Thoracic aorta (tissue), 2 donors: Measurements from ENCODE around the gene DNAH17. TPM values are rescaled to one million over a fixed set of nuclear protein-coding genes. Genes with fewer than 3 reads are reported as not detected.

ENCODE experiments used
- ATAC-seq: fragments of 150-250 bp; one replicate; pipeline ENCODE4 v1.8.0; 2017; ENCODE audit warnings: low read depth; ENCODE audit not compliant: insufficient number of reproducible peaks, low FRiP score
- DNase-seq: peaks from one replicate; pipeline ENCODE4 v3.0.0-alpha.2; 2020; ENCODE audit warnings: low spot score
- H3K27ac ChIP-seq, 2 donors: fragments of 200-600 bp; sonication (generic); 1 replicate in 1 of 2; 2 replicates in 1 of 2; pipeline ENCODE4 v1.5.1; 2016; ENCODE audit warnings: mild to moderate bottlenecking in 2 of 2, moderate library complexity in 2 of 2
- H3K27me3 ChIP-seq: fragments of 200-600 bp; sonication (generic); replicated peaks from 2 replicates; pipeline ENCODE4 v1.6.0; 2016; ENCODE audit warnings: mild to moderate bottlenecking; ENCODE audit not compliant: insufficient read depth
- H3K36me3 ChIP-seq: fragments of 200-600 bp; sonication (generic); one replicate; pipeline ENCODE4 v1.5.1; 2016
- H3K4me1 ChIP-seq, 2 donors: fragments of 200-600 bp; sonication (generic); 1 replicate in 1 of 2; 2 replicates in 1 of 2; pipeline versions ENCODE4 v1.5.1 to v1.6.0; 2016; ENCODE audit warnings: low read depth in 2 of 2, mild to moderate bottlenecking in 1 of 2; ENCODE audit not compliant: control insufficient read depth in 1 of 2
- H3K4me3 ChIP-seq: fragments of 200-600 bp; sonication (generic); 2 replicates; pipeline ENCODE4 v1.5.1; 2016; ENCODE audit warnings: mild to moderate bottlenecking
- H3K9me3 ChIP-seq: fragments of 200-600 bp; sonication (generic); 2 replicates; pipeline ENCODE4 v1.5.1; 2016
- CTCF ChIP-seq: fragments of 200-600 bp; sonication (generic); IDR thresholded peaks from one replicate; pipeline ENCODE4 v1.5.1; 2019; ENCODE audit warnings: antibody characterized with exemption
- total RNA-seq, 2 donors: library from RNA; depleted of rRNA; stranded (reverse); fragments of >200 nt; gene quantifications; one replicate each; pipeline versions ENCODE4 v1.1.0 to v1.2.3, GENCODE V29; 2016

The DNAH17 gene
- total RNA-seq, 2 donors from 2014 or later: 0.14 TPM

DNA sequence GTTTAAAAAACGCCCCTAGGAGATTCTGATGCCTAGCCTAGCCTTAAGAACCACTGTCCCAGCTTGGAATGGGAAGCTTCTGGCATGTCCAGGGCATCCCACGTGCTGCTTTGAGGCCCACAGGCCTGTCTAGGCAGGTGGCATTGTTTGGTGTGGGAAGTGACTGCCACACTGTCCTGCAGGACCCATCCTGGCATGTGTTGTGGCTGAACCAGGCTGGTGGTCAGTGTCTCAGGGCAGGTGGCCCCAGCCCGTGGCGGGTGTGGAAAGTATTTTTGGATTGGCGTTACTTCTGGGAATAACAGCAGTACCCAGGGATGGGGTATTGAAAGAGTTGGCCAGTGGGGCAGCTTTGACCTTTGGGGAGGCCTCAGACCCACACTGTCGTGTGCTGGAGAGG, 170.8 kb downstream of the DNAH17 start:
- no peak overlapping the region for H3K27ac ChIP-seq
- H3K27me3 ChIP-seq: no peaks in the 10 kb centered on the region
- ATAC-seq (no peak), DNase-seq (no peak)
- no peak overlapping the region for H3K4me3 ChIP-seq
- no peaks in the 10 kb centered on the region for H3K9me3 ChIP-seq
- no peak for TF ChIP-seq CTCF
- no peaks in the 10 kb centered on the region for H3K4me1 ChIP-seq
- H3K36me3 ChIP-seq: peaks cover 14% of the 10 kb centered on the region

DNA sequence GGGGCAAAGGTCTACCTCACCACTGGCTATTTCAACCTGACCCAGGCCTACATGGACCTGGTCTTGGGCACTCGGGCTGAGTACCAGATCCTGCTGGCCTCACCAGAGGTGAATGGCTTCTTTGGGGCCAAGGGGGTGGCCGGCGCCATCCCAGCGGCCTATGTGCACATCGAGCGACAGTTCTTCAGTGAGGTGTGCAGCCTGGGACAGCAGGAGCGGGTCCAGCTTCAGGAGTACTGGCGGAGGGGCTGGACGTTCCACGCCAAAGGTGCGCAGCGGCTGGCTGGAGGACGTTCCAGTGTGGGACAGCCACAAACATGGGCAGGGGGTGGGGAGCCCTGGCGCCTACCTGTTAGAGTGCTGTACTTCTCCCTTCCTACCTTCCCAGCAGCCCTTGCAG, 173.4 kb downstream of the DNAH17 start:
- DNase-seq: no peak
- H3K27me3 ChIP-seq: no peaks in the 10 kb centered on the region
- no peak for TF ChIP-seq CTCF
- peaks cover 0 to 2% of the 10 kb centered on the region in 2 donors for H3K4me1 ChIP-seq
- H3K9me3 ChIP-seq: no peaks in the 10 kb centered on the region
- no peak overlapping the region for H3K4me3 ChIP-seq
- peaks cover 39% of the 10 kb centered on the region for H3K36me3 ChIP-seq
- no peak overlapping the region for H3K27ac ChIP-seq
- no peak for ATAC-seq

DNA sequence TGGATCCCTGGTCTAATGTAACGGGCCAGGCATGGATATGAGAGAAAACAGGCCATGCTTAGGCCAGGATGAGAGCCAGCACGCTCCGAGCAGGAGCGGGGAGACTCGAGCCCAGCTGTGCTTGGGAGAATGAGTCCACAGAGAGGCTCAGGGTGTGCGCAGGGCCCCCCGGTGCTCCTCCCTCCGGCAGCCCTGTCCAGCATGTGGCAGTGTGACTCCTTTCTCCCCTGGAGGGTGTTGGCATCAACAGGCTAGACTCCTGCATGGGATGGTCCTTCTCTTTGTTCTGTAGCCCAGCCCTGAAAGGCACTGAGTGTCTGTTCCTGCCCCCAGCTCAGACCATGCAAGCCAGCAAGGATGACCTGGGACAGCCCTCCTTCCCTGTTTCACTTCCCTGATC, 175.3 kb downstream of the DNAH17 start:
- Histone ChIP-seq H3K4me1 (peaks cover 6 to 20% of the 10 kb centered on the region in 2 donors), H3K36me3 (peaks cover 40% of the 10 kb centered on the region), H3K27me3 (no peaks in the 10 kb centered on the region), H3K4me3 (no peak overlapping the region), H3K27ac (no peak overlapping the region), H3K9me3 (no peaks in the 10 kb centered on the region)
- DNase-seq: no peak
- no peak for TF ChIP-seq CTCF
- ATAC-seq: no peak

- ATAC-seq (no peak), DNase-seq (no peak)
- H3K27ac ChIP-seq: no peak overlapping the region
- H3K9me3 ChIP-seq: no peaks in the 10 kb centered on the region
- no peak for TF ChIP-seq CTCF
- H3K36me3 ChIP-seq: peaks cover 40% of the 10 kb centered on the region
- no peak overlapping the region for H3K4me3 ChIP-seq
- H3K27me3 ChIP-seq: no peaks in the 10 kb centered on the region
- peaks cover 12 to 26% of the 10 kb centered on the region in 2 donors for H3K4me1 ChIP-seq
These were observed 175.9 kb downstream of the DNAH17 start for GRCh38 chr17:78401246-78401645.

DNA sequence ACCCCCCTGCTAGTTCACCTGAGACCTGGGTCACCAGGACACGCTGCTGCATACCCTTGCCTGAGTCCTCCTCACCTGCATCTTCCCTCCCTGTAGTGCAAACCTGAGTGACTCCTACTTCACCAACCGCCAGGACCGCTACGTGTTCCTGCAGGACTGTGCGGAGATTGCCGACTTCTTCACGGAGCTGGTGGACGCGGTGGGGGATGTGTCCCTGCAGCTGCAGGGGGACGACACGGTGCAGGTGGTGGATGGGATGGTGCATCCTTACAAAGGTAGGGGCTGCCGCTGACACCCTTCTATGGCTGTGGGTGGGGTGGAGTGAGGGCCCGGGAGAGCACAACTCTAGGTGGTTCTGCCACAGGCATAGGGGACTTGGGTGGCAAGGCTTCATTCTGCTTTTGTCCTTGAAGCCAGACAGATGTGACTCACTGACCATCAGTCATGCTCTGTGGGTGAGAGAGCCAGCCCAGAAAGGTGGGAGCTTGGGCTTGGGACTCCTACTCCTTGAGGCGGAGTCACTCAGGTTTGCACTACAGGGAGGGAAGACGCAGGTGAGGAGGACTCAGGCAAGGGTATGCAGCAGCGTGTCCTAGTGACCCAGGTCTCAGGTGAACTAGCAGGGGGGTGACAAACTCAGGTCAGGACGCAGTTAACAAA, 176.5 kb downstream of the DNAH17 start:
- H3K9me3 ChIP-seq: no peaks in the 10 kb centered on the region
- peaks cover 12 to 29% of the 10 kb centered on the region in 2 donors for H3K4me1 ChIP-seq
- DNase-seq (no peak), ATAC-seq (no peak)
- H3K27ac ChIP-seq: no peak overlapping the region
- H3K36me3 ChIP-seq: peaks cover 40% of the 10 kb centered on the region
- H3K4me3 ChIP-seq: no peak overlapping the region
- no peaks in the 10 kb centered on the region for H3K27me3 ChIP-seq
- TF ChIP-seq CTCF: no peak
